Neutrophil (primary cell): ENCODE data around the gene DDX46.
"Not testable (repeated sequence)": the region's sequence is repeated elsewhere in the genome, so short reads cannot be mapped to it uniquely, and the experiment has no call there.

Experiments
- H3K27ac ChIP-seq: fragments of 200-600 bp; sonication (generic); 2 replicates; pipeline ENCODE4 v1.5.1; 2016; ENCODE audit warnings: mild to moderate bottlenecking, moderate library complexity
- H3K27me3 ChIP-seq: fragments of 200-600 bp; sonication (generic); 2 replicates; pipeline ENCODE4 v1.6.0; 2016; ENCODE audit warnings: mild to moderate bottlenecking
- H3K36me3 ChIP-seq: fragments of 200-600 bp; sonication (generic); 2 replicates; pipeline ENCODE4 v1.5.1; 2017
- H3K4me1 ChIP-seq, 2 experiments: fragments of 200-600 bp in 1 of 2; sonication (generic) in 1 of 2; 1 replicate in 1 of 2; 2 replicates in 1 of 2; pipeline versions ENCODE4 v1.5.1 to v1.6.1; 2013 to 2016; ENCODE audit warnings: low read depth in 1 of 2, low read length in 1 of 2, mild to moderate bottlenecking in 1 of 2, moderate library complexity in 1 of 2; ENCODE audit not compliant: control insufficient read depth in 1 of 2, insufficient read depth in 1 of 2
- H3K4me3 ChIP-seq, 2 experiments: fragments of 200-600 bp in 1 of 2; sonication (generic) in 1 of 2; 1 replicate in 1 of 2; 2 replicates in 1 of 2; pipeline ENCODE4 v1.5.1; 2013 to 2016; ENCODE audit warnings: low read depth in 1 of 2, low read length in 1 of 2, mild to moderate bottlenecking in 1 of 2, moderate library complexity in 1 of 2
- H3K9me3 ChIP-seq: fragments of 200-600 bp; sonication (generic); 2 replicates; pipeline ENCODE4 v1.5.1; 2016
- TF ChIP-seq, protein P1 (sequence below): fragments of 200-600 bp; sonication (generic); IDR thresholded peaks from 2 replicates; pipeline ENCODE4 v1.5.1; 2016; ENCODE audit warnings: antibody characterized with exemption

The DDX46 gene

DNA sequence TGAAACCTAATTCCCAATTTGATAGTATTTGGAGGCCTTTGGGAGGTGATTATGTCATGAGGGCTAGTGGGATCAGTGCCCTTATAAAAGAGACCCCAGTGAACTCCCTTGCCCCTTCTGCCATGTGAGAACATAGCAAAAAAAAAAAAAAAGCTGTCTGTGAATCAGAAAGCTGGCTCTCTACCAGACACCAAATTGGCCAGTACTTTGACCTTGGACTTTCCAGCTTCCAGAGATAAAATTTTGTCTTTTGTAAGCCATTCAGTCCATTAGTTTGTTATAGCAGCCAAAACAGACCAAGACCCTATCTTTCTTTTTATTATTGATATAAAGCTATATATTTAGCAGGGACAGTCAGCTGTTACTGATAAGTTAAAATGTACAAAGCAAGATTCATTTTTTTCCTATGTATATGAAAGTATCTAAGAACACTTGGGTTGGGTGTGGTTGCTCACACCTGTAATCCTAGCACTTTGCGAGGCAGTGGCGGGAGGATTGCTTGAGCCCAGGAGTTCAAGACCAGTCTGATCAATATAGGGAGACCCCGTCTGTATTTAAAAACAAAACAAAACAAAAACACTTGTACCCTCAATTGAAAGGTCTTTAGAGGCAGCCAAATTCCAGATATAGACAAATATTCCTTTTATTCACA lies 79.1 kb downstream of the DDX46 start:
- Histone ChIP-seq H3K27me3 (no peaks in the 10 kb centered on the region), H3K36me3 (peaks cover 40% of the 10 kb centered on the region), H3K9me3 (no peaks in the 10 kb centered on the region), H3K27ac (no peak overlapping the region), H3K4me3 (no peak overlapping the region), H3K4me1 (no peaks in the 10 kb centered on the region)
- TF ChIP-seq, protein P1, sequence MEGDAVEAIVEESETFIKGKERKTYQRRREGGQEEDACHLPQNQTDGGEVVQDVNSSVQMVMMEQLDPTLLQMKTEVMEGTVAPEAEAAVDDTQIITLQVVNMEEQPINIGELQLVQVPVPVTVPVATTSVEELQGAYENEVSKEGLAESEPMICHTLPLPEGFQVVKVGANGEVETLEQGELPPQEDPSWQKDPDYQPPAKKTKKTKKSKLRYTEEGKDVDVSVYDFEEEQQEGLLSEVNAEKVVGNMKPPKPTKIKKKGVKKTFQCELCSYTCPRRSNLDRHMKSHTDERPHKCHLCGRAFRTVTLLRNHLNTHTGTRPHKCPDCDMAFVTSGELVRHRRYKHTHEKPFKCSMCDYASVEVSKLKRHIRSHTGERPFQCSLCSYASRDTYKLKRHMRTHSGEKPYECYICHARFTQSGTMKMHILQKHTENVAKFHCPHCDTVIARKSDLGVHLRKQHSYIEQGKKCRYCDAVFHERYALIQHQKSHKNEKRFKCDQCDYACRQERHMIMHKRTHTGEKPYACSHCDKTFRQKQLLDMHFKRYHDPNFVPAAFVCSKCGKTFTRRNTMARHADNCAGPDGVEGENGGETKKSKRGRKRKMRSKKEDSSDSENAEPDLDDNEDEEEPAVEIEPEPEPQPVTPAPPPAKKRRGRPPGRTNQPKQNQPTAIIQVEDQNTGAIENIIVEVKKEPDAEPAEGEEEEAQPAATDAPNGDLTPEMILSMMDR, result no peak

- H3K36me3 ChIP-seq, result peaks cover 34% of the 10 kb centered on the region
Measured at GRCh38 chr5:134838361-134838760, 79.8 kb downstream of the DDX46 start.

DNA sequence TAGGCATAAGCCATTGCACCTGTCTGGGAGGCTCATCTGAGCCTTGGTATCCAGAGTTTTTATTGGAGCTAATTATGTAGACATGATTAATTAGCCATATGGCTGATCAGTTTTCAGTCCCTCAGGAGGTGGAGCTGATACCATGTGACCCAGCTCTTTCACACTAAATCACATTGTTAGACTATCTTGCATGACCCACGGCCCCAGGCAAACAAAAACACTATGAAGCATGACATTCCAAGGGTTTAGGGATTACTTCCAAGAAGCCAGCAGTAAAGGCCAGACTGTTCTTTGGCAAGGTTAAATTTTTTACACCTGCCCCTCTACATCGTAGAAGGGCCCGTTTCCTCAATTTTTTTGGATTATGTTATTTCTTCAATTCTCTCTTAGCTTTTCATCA lies 82.2 kb downstream of the DDX46 start:
- Histone ChIP-seq H3K4me3 (no peak overlapping the region), H3K36me3 (peaks cover 22% of the 10 kb centered on the region), H3K9me3 (no peaks in the 10 kb centered on the region), H3K27me3 (no peaks in the 10 kb centered on the region), H3K27ac (no peak overlapping the region), H3K4me1 (peaks cover 6% of the 10 kb centered on the region in 2 experiments)
- TF ChIP-seq, protein P1, result no peak

More at GRCh38 chr5:134838361-134838760, 79.8 kb downstream of the DDX46 start:
- H3K27ac ChIP-seq, H3K4me1 ChIP-seq, H3K4me3 ChIP-seq, H3K27me3 ChIP-seq, H3K9me3 ChIP-seq: not testable (repeated sequence)

DNA sequence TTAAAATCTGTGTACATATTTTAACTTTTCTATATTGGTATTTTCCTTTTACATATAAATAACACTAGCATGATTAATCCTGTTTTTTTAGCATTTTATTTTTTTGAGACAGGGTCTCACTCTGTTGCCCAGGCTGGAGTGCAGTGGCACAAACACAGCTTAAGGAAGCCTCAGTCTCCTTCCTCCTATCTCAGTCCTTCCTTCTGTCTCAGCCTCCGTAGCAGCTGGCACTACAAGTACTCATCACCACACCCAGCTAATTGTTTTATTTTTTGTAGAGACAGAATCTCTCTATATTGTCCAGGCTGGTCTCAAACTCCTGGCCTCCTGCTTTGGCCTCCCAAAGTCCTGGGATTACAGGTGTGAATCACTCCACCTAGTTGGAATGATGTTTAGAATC lies 85.7 kb downstream of the DDX46 start:
- H3K27ac ChIP-seq, result no peak overlapping the region
- peaks cover 16 to 18% of the 10 kb centered on the region in 2 experiments for H3K4me1 ChIP-seq
- H3K9me3 ChIP-seq, result no peaks in the 10 kb centered on the region
- H3K36me3 ChIP-seq, result peaks cover 5% of the 10 kb centered on the region
- TF ChIP-seq, protein P1, result no peak
- H3K27me3 ChIP-seq, result no peaks in the 10 kb centered on the region
- H3K4me3 ChIP-seq, result no peak overlapping the region

DNA sequence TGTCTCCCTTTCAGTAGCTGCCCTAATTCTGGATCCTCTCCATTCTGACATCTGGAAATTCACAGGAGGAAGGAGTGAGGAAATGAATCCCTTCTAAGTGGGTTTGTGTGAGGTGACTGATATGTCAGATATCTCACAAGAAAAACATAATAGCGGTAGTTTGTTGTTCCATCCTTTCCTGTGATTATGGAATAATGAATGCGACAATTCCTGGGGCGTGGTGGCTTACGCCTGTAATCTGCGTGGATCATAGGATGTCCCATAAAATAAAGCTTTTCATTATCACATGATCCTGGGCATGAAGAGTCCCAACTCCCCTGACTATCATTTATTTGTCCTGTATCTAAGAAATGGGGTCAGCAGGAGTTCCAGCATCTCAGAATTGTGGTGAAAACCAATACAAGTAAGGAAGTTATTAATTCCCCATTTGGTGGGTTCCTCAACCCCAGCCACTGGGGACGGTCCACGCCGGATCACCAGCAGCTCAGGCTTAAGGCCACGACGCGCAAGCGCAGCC lies 86.8 kb downstream of the DDX46 start:
- TF ChIP-seq, protein P1, result no peak
- Histone ChIP-seq H3K9me3 (no peaks in the 10 kb centered on the region), H3K27ac (peak overlapping the region; percentile 92), H3K36me3 (no peaks in the 10 kb centered on the region), H3K4me1 (peaks cover 16 to 18% of the 10 kb centered on the region in 2 experiments), H3K27me3 (no peaks in the 10 kb centered on the region), H3K4me3 (peak overlapping the region; percentile 76 to 87)

- H3K27ac ChIP-seq, result peak within 1 kb of the TSS; percentile 92
- H3K9me3 ChIP-seq, result no peaks in the 10 kb centered on the region
- H3K36me3 ChIP-seq, result no peaks in the 10 kb centered on the region
- peaks cover 16 to 18% of the 10 kb centered on the region in 2 experiments for H3K4me1 ChIP-seq
- TF ChIP-seq, protein P1, result peak; percentile 17
- H3K27me3 ChIP-seq, result no peaks in the 10 kb centered on the region
- peak within 1 kb of the TSS; percentile 76 to 87 for H3K4me3 ChIP-seq
Measured at GRCh38 chr5:134845852-134846640, 87.5 kb downstream of the DDX46 start, which contains the start of gene C5orf24. Gene C5orf24, plus strand, starts transcription at chr5:134845968. Its CDS starts 8,933 bp downstream, at chr5:134854901.
